NB4 (cell line): ENCODE results near the gene TOMM40.
"Not testable (repeated sequence)": the region's sequence is repeated elsewhere in the genome, so short reads cannot be mapped to it uniquely, and the experiment has no call there.

Experiments used
- DNase-seq: peaks from one replicate; pipeline ENCODE4 v3.0.0; 2010; ENCODE audit warnings: low read depth
- H3K4me3 ChIP-seq: one replicate; pipeline ENCODE4 v1.5.1; 2011; ENCODE audit warnings: mild to moderate bottlenecking, low read depth, low read length, moderate library complexity
- CTCF ChIP-seq: IDR thresholded peaks from one replicate; pipeline ENCODE4 v1.5.1; 2012; ENCODE audit warnings: low read depth, low read length
- MAX ChIP-seq: IDR thresholded peaks from 2 replicates; pipeline ENCODE4 v1.6.1; 2011; ENCODE audit warnings: low read depth, low read length
- MYC ChIP-seq: IDR thresholded peaks from 2 replicates; pipeline ENCODE4 v1.6.1; 2011; ENCODE audit warnings: low read depth, low read length
- POLR2A ChIP-seq: IDR thresholded peaks from 2 replicates; pipeline ENCODE4 v1.6.1; 2011; ENCODE audit warnings: mild to moderate bottlenecking; ENCODE audit not compliant: insufficient read length; ENCODE audit errors: extremely low read depth

TOMM40 gene

GRCh38 chr19:44876930-44877535, 14.0 kb upstream of the TOMM40 start:
- H3K4me3 ChIP-seq: no peak overlapping the region
- TF ChIP-seq MAX: no peak
- TF ChIP-seq MYC: no peak
- TF ChIP-seq CTCF: no peak
- TF ChIP-seq POLR2A: no peak
- no peak for DNase-seq

GRCh38 chr19:44878120-44878865, 12.8 kb upstream of the TOMM40 start:
- no peak overlapping the region for H3K4me3 ChIP-seq
- TF ChIP-seq MAX: no peak
- no peak for TF ChIP-seq CTCF
- no peak for TF ChIP-seq POLR2A
- TF ChIP-seq MYC: no peak
- no peak for DNase-seq

GRCh38 chr19:44879309-44880065, 11.6 kb upstream of the TOMM40 start:
- no peak for TF ChIP-seq POLR2A
- no peak for TF ChIP-seq MYC
- TF ChIP-seq MAX: no peak
- TF ChIP-seq CTCF: no peak
- H3K4me3 ChIP-seq: no peak overlapping the region
- DNase-seq: no peak

- TF ChIP-seq POLR2A: no peak
- no peak for TF ChIP-seq CTCF
- no peak for TF ChIP-seq MAX
- no peak for TF ChIP-seq MYC
- no peak overlapping the region for H3K4me3 ChIP-seq
- no peak for DNase-seq
Measured at GRCh38 chr19:44882063-44882462, 9.0 kb upstream of the TOMM40 start.

GRCh38 chr19:44882619-44883397, 8.2 kb upstream of the TOMM40 start:
- DNase-seq, H3K4me3 ChIP-seq: not testable (repeated sequence)
